ENCODE results near the gene TARP.

The TARP gene

GRCh38 chr7:38308140-38308539, 34.7 kb upstream of the TARP start:
- ChIA-PET CTCF (interaction anchor here (0.7 to 4.4 kb wide), 7 partner anchors 11 to 391 kb away, joined by 3 to 20 read pairs (median 3); partner anchors contain the start of gene SFRP4), POLR2A (no interaction called here)
- 81% methylated on average over 2 of the region's 2 CpGs for WGBS (ENCODE audit: low lambda C conversion rate)

DNA sequence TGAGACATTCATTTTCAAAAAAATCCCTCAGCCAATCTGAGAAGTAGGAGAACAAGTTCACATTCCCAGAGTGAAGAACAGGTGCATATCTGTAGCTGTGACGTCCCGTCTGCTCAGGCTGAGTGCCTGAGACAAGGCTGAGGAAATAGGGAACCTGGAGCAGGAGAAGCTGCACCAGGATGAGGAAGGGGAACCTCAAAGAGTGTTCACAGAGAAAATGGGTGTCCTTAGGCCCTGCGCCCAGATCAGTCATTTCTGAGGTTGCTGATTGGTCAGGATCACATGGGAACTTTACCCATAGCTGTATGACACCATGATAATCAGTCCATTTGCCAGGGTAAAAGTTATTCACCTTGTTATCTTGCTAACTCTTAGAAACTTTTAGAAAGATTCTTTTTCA, 34.2 kb upstream of the TARP start:
- Histone ChIP-seq H3K4me2 (no peak overlapping the region), H2AFZ (ENCODE audit: low read depth) (no peak overlapping the region), H3F3A (replicated peaks; ENCODE audit: insufficient read depth) (no peaks in the 10 kb centered on the region), H3K9ac (no peak overlapping the region), H3K36me3 (replicated peaks in 1 of 2; ENCODE audit: control insufficient read depth in 1 of 2, insufficient read depth in 2 of 2, low read length in 1 of 2) (no peaks in the 10 kb centered on the region), H3K9me2 (no peaks in the 10 kb centered on the region), H3K4me1 (ENCODE audit: control insufficient read depth in 1 of 2, insufficient read depth in 2 of 2, low read depth in 1 of 2, low read length in 1 of 2) (peaks cover 0 to 6% of the 10 kb centered on the region in 2 experiments; a peak in 3 of 4 replicates), H3K27ac (ENCODE audit: low read depth in 2 of 2, low read length in 1 of 2) (no peak overlapping the region), H3K4me3 (ENCODE audit: low read depth in 2 of 2, low read length in 1 of 2) (no peak overlapping the region), H4K20me1 (ENCODE audit: insufficient read depth) (no peaks in the 10 kb centered on the region), H3K79me2 (ENCODE audit: insufficient read depth) (no peaks in the 10 kb centered on the region), H3K27me3 (ENCODE audit: insufficient read depth) (peaks cover 7% of the 10 kb centered on the region; the same call in 1 of the 2 replicates), H3K9me3 (no peaks in the 10 kb centered on the region)
- DNase-seq: no peak
- WGBS (ENCODE audit: low lambda C conversion rate): 69% methylated on average over 3 of the region's 3 CpGs
- ChIA-PET POLR2A (no interaction called here), CTCF (interaction anchor here (0.7 to 4.4 kb wide), 5 partner anchors 11 to 390 kb away, joined by 3 to 20 read pairs (median 3); partner anchors contain the start of gene SFRP4)
- TF ChIP-seq EP300 (IDR thresholded peaks at IDR 0.05; ENCODE audit: borderline replicate concordance in 1 of 2, low read depth in 1 of 2, low read length in 1 of 2): no peak
- TF ChIP-seq GATA2 (CRISPR knock-in tag; IDR thresholded peaks at IDR 0.05): no peak
- TF ChIP-seq TEAD4 (IDR thresholded peaks at IDR 0.05; ENCODE audit: borderline replicate concordance, insufficient read depth): no peak
- no peak for TF ChIP-seq RCOR1 (IDR thresholded peaks at IDR 0.05; ENCODE audit: low read length)
- no peak for TF ChIP-seq TAF1 (IDR thresholded peaks at IDR 0.05; ENCODE audit: borderline replicate concordance, low read depth, low read length)
- TF ChIP-seq NRF1 (IDR thresholded peaks at IDR 0.05; ENCODE audit: low read depth, low read length): no peak
- no peak for TF ChIP-seq MEF2A (IDR thresholded peaks at IDR 0.05; ENCODE audit: borderline replicate concordance, low read depth)
- no peak for TF ChIP-seq YY1 (IDR thresholded peaks at IDR 0.05; ENCODE audit: low read depth)
- TF ChIP-seq IRF3 (IDR thresholded peaks at IDR 0.05; ENCODE audit: low read depth, low read length): no peak
- TF ChIP-seq JUND (IDR thresholded peaks at IDR 0.05): no peak
- TF ChIP-seq CHD2 (IDR thresholded peaks at IDR 0.05; ENCODE audit: low read length, partially characterized antibody): no peak
- TF ChIP-seq ZBTB33 (IDR thresholded peaks at IDR 0.05; ENCODE audit: borderline replicate concordance, low read depth): no peak
- TF ChIP-seq USF1 (IDR thresholded peaks at IDR 0.05; ENCODE audit: borderline replicate concordance, low read depth): no peak
- TF ChIP-seq, protein P1, sequence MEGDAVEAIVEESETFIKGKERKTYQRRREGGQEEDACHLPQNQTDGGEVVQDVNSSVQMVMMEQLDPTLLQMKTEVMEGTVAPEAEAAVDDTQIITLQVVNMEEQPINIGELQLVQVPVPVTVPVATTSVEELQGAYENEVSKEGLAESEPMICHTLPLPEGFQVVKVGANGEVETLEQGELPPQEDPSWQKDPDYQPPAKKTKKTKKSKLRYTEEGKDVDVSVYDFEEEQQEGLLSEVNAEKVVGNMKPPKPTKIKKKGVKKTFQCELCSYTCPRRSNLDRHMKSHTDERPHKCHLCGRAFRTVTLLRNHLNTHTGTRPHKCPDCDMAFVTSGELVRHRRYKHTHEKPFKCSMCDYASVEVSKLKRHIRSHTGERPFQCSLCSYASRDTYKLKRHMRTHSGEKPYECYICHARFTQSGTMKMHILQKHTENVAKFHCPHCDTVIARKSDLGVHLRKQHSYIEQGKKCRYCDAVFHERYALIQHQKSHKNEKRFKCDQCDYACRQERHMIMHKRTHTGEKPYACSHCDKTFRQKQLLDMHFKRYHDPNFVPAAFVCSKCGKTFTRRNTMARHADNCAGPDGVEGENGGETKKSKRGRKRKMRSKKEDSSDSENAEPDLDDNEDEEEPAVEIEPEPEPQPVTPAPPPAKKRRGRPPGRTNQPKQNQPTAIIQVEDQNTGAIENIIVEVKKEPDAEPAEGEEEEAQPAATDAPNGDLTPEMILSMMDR (IDR thresholded peaks at IDR 0.05): no peak

More at GRCh38 chr7:38308140-38308539, 34.7 kb upstream of the TARP start:
- TF ChIP-seq TEAD4 (IDR thresholded peaks at IDR 0.05; ENCODE audit: borderline replicate concordance, insufficient read depth) (no peak), USF2 (IDR thresholded peaks at IDR 0.05; ENCODE audit: borderline replicate concordance, low read depth, low read length) (no peak), USF1 (IDR thresholded peaks at IDR 0.05; ENCODE audit: borderline replicate concordance, low read depth) (no peak), RXRA (IDR thresholded peaks at IDR 0.05; ENCODE audit: borderline replicate concordance, low read depth) (no peak), SIN3A (IDR thresholded peaks at IDR 0.05; ENCODE audit: borderline replicate concordance, low read depth, low read length) (no peak), EZH2phosphoT487 (IDR thresholded peaks at IDR 0.05; ENCODE audit: borderline replicate concordance, low read depth) (no peak), NRF1 (IDR thresholded peaks at IDR 0.05; ENCODE audit: low read depth, low read length) (no peak), RAD21 (IDR thresholded peaks at IDR 0.05; ENCODE audit: low read length) (no peak)
- Histone ChIP-seq H3K4me1 (ENCODE audit: control insufficient read depth in 1 of 2, insufficient read depth in 2 of 2, low read depth in 1 of 2, low read length in 1 of 2) (peaks cover 0 to 10% of the 10 kb centered on the region in 2 experiments; a peak in 3 of 4 replicates), H3K36me3 (replicated peaks in 1 of 2; ENCODE audit: control insufficient read depth in 1 of 2, insufficient read depth in 2 of 2, low read length in 1 of 2) (no peaks in the 10 kb centered on the region), H3K9me3 (no peaks in the 10 kb centered on the region), H3K4me3 (ENCODE audit: low read depth in 2 of 2, low read length in 1 of 2) (no peak overlapping the region), H4K20me1 (ENCODE audit: insufficient read depth) (no peaks in the 10 kb centered on the region), H3K27me3 (ENCODE audit: insufficient read depth) (peaks cover 7% of the 10 kb centered on the region; the same call in 1 of the 2 replicates), H3K79me2 (ENCODE audit: insufficient read depth) (no peaks in the 10 kb centered on the region), H3K9me2 (no peaks in the 10 kb centered on the region), H2AFZ (ENCODE audit: low read depth) (no peak overlapping the region), H3K4me2 (no peak overlapping the region), H3K9ac (no peak overlapping the region), H3K27ac (ENCODE audit: low read depth in 2 of 2, low read length in 1 of 2) (no peak overlapping the region), H3F3A (replicated peaks; ENCODE audit: insufficient read depth) (no peaks in the 10 kb centered on the region)
- no peak for DNase-seq
